Activated naive CD4-positive, alpha-beta T cell treated with anti-CD3 and anti-CD28 coated beads, Interleukin-2, amount 10 ng/mL, durations not matched to agents 7 days and 5 days (primary cell): Measurements from ENCODE around the gene GYS1.

Source experiments
- CTCF ChIA-PET: fragments of 350-600 bp; sonication (Branson Sonifier 250); formaldehyde crosslinking; loops from one replicate; lab custom pipeline; 2021; ENCODE audit warnings: antibody characterized with exemption; lab: Charles Lee
- DNase-seq: peaks from one replicate; pipeline ENCODE4 v3.0.0-alpha.2; 2020
- H3K27ac Mint-ChIP-seq: one replicate; pipeline ENCODE4 v1.8.0; 2021; ENCODE audit warnings: mild to moderate bottlenecking, moderate library complexity, mixed read lengths
- H3K27me3 Mint-ChIP-seq: one replicate; pipeline ENCODE4 v1.8.0; 2021; ENCODE audit warnings: mild to moderate bottlenecking, mixed read lengths
- H3K36me3 Mint-ChIP-seq: one replicate; pipeline ENCODE4 v1.8.0; 2021; ENCODE audit warnings: mixed read lengths
- H3K4me1 Mint-ChIP-seq: one replicate; pipeline ENCODE4 v1.8.0; 2021; ENCODE audit warnings: mixed read lengths
- H3K4me3 Mint-ChIP-seq: one replicate; pipeline ENCODE4 v1.8.0; 2021; ENCODE audit warnings: mild to moderate bottlenecking, moderate library complexity, mixed read lengths
- H3K9me3 Mint-ChIP-seq: one replicate; pipeline ENCODE4 v1.8.0; 2021; ENCODE audit warnings: mixed read lengths

Gene GYS1

GRCh38 chr19:48988860-48989259 lies 4.2 kb downstream of the GYS1 start:
- Mint-ChIP-seq H3K27ac (no peak overlapping the region), H3K4me1 (peaks cover 24% of the 10 kb centered on the region), H3K36me3 (peaks cover 23% of the 10 kb centered on the region), H3K9me3 (no peaks in the 10 kb centered on the region), H3K4me3 (no peak overlapping the region), H3K27me3 (no peaks in the 10 kb centered on the region)
- CTCF ChIA-PET = interaction anchor here (0.7 to 1.0 kb wide), 2 partner anchors 18 to 351 kb away, joined by 3 read pairs; no protein-coding TSS in a partner anchor
- no peak for DNase-seq

DNA sequence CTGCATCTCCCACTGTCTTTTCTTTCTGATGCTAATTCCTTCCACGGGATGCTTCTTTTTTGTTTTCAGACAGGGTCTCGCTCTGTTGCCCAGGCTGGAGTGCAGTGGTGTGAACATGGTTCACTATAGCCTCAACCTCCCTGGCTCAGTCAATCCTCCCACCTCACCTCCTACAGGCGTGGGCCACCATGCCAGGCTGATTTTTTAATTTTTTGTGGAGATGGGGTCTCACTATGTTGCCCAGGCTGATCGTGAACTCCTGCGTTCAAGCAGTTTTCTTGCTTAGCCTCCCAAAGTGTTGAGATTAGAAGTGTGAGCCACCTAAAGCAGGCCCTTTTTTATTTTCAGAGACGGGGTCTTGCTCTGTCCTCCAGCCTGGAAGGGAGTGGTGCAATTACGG lies 4.8 kb downstream of the GYS1 start:
- Mint-ChIP-seq H3K4me3 (no peak overlapping the region), H3K4me1 (peaks cover 21% of the 10 kb centered on the region), H3K9me3 (no peaks in the 10 kb centered on the region), H3K27me3 (no peaks in the 10 kb centered on the region), H3K36me3 (peaks cover 25% of the 10 kb centered on the region), H3K27ac (peak overlapping the region; percentile 19)
- CTCF ChIA-PET = interaction anchor here (0.7 to 1.0 kb wide), 2 partner anchors 18 to 350 kb away, joined by 3 read pairs; no protein-coding TSS in a partner anchor
- DNase-seq = no peak

- no peak for DNase-seq
- Mint-ChIP-seq H3K27me3 (no peaks in the 10 kb centered on the region), H3K36me3 (peaks cover 31% of the 10 kb centered on the region), H3K4me3 (no peak overlapping the region), H3K9me3 (no peaks in the 10 kb centered on the region), H3K27ac (no peak overlapping the region), H3K4me1 (peaks cover 19% of the 10 kb centered on the region)
- CTCF ChIA-PET = no interaction called here
Measured at GRCh38 chr19:48987323-48987722, 5.8 kb downstream of the GYS1 start.

DNA sequence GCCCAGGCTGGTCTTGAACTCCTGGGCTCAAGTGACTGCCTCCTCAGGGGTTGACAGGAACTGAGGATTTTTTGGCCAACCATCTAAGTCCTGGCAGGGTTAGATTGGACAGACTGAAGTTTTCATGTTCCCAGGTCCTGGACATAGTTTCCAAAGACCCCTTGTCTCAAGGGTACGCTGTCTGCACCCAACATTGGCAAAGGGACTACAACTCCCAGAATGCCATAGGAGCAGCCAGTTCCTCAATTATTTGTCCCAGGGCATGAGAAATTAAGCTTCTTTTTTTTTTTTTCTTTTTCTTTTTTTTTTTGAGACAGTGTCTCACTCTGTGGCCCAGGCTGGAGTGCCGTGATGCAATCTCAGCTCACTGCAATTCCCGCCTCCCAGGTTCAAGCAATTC lies 6.9 kb downstream of the GYS1 start:
- Mint-ChIP-seq H3K36me3 (peaks cover 40% of the 10 kb centered on the region), H3K27me3 (no peaks in the 10 kb centered on the region), H3K27ac (no peak overlapping the region), H3K9me3 (no peaks in the 10 kb centered on the region), H3K4me3 (no peak overlapping the region), H3K4me1 (peaks cover 10% of the 10 kb centered on the region)
- no peak for DNase-seq
- CTCF ChIA-PET = interaction anchor here (0.8 kb wide), 1 partner anchor 16 kb away, joined by 3 read pairs; no protein-coding TSS in a partner anchor

- H3K27me3 Mint-ChIP-seq = no peaks in the 10 kb centered on the region
- H3K36me3 Mint-ChIP-seq = peaks cover 36% of the 10 kb centered on the region
- CTCF ChIA-PET = no interaction called here
- H3K27ac Mint-ChIP-seq = no peak overlapping the region
- DNase-seq = no peak
- no peaks in the 10 kb centered on the region for H3K9me3 Mint-ChIP-seq
- H3K4me3 Mint-ChIP-seq = no peak overlapping the region
- peaks cover 5% of the 10 kb centered on the region for H3K4me1 Mint-ChIP-seq
Measured at GRCh38 chr19:48985711-48986110, 7.4 kb downstream of the GYS1 start.

GRCh38 chr19:48982280-48982679 lies 10.8 kb downstream of the GYS1 start:
- Mint-ChIP-seq H3K27me3 (no peaks in the 10 kb centered on the region), H3K4me3 (no peak overlapping the region), H3K4me1 (peaks cover 3% of the 10 kb centered on the region), H3K9me3 (no peaks in the 10 kb centered on the region), H3K36me3 (peaks cover 37% of the 10 kb centered on the region), H3K27ac (no peak overlapping the region)
- CTCF ChIA-PET = no interaction called here
- DNase-seq = no peak

- Mint-ChIP-seq H3K4me3 (no peak overlapping the region), H3K27me3 (no peaks in the 10 kb centered on the region), H3K27ac (no peak overlapping the region), H3K4me1 (peaks cover 3% of the 10 kb centered on the region), H3K9me3 (no peaks in the 10 kb centered on the region), H3K36me3 (peaks cover 33% of the 10 kb centered on the region)
- CTCF ChIA-PET = interaction anchor here (0.9 to 1.9 kb wide), 4 partner anchors 13 to 188 kb away, joined by 3 to 9 read pairs (median 4); partner anchors contain the start of genes GYS1 and RUVBL2
- DNase-seq = no peak
Measured at GRCh38 chr19:48977061-48977460, 16.0 kb downstream of the GYS1 start.

- Mint-ChIP-seq H3K27me3 (no peaks in the 10 kb centered on the region), H3K4me1 (peaks cover 3% of the 10 kb centered on the region), H3K4me3 (no peak overlapping the region), H3K27ac (no peak overlapping the region), H3K36me3 (peaks cover 26% of the 10 kb centered on the region), H3K9me3 (no peaks in the 10 kb centered on the region)
- peak; percentile 63 for DNase-seq
- CTCF ChIA-PET = interaction anchor here (0.9 to 1.9 kb wide), 2 partner anchors 17 to 188 kb away, joined by 3 to 9 read pairs; partner anchors contain the start of genes GYS1 and RUVBL2
Measured at GRCh38 chr19:48975947-48976847, 16.9 kb downstream of the GYS1 start.

DNA sequence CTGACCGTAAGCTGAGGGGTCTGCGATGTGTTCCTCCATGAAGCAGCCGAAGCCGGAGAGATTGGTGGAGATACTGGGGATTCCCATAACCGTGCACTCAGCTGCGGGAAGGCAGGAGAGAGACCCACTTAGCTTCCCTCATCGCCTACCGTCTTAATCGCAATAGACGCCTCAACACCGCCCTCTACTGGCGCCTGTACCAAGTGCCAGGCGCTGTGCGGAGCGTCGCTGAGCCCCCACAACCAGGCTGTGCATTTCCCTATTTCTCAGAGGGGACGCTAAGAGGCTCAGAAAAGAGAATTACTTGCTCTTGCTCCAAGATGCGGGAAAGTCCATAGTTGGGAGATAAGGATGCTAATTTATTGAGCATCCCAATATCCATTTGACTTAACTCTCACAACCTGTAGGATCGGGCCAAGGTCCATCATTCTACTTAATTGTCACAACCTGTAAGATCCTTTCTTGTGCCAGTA lies 22.1 kb downstream of the GYS1 start:
- Mint-ChIP-seq H3K36me3 (peaks cover 33% of the 10 kb centered on the region), H3K27me3 (no peaks in the 10 kb centered on the region), H3K9me3 (no peaks in the 10 kb centered on the region), H3K4me1 (peaks cover 23% of the 10 kb centered on the region), H3K4me3 (no peak overlapping the region), H3K27ac (no peak overlapping the region)
- peak; percentile 88 for DNase-seq
- CTCF ChIA-PET = interaction anchor here (0.5 to 2.7 kb wide), 31 partner anchors 9 to 295 kb away, joined by 3 to 22 read pairs (median 4); partner anchors contain the start of genes BAX, BCAT2, DHDH and GYS1

DNA sequence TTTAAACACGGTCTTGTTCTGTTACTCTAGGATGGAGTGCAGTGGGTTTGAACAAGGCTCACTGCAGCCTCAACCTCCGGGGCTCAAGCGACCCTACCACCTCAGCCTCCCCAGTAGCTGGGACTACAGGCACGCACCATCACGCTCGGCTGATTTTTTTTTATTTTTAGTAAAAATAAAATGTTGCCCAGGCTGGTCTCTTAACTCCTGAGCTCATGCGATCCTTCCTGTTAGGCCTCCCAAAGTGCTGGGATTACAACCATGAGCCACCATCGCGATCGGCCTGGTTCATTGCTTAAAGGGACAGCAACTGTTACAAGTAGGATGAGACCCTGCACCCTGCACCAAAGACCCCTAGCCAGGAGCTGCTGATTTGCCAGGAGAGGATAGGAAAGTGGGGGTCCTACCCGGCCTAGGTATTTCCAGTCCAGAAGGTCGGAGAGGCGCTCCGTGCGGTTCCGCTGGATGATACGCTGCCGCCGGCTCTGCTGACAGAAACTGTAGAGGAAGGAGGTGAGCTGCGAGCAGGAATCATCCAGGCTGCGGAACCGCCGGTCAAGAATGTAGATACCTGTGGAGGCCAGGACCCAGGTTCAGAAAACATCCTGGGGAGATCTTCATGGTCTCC lies 22.9 kb downstream of the GYS1 start:
- Mint-ChIP-seq H3K27me3 (no peaks in the 10 kb centered on the region), H3K4me1 (peaks cover 28% of the 10 kb centered on the region), H3K36me3 (peaks cover 38% of the 10 kb centered on the region), H3K4me3 (no peak overlapping the region), H3K27ac (no peak overlapping the region), H3K9me3 (no peaks in the 10 kb centered on the region)
- no peak for DNase-seq
- CTCF ChIA-PET = interaction anchor here (0.5 to 2.7 kb wide), 31 partner anchors 8 to 295 kb away, joined by 3 to 22 read pairs (median 4); partner anchors contain the start of genes BAX, BCAT2, DHDH and GYS1

DNA sequence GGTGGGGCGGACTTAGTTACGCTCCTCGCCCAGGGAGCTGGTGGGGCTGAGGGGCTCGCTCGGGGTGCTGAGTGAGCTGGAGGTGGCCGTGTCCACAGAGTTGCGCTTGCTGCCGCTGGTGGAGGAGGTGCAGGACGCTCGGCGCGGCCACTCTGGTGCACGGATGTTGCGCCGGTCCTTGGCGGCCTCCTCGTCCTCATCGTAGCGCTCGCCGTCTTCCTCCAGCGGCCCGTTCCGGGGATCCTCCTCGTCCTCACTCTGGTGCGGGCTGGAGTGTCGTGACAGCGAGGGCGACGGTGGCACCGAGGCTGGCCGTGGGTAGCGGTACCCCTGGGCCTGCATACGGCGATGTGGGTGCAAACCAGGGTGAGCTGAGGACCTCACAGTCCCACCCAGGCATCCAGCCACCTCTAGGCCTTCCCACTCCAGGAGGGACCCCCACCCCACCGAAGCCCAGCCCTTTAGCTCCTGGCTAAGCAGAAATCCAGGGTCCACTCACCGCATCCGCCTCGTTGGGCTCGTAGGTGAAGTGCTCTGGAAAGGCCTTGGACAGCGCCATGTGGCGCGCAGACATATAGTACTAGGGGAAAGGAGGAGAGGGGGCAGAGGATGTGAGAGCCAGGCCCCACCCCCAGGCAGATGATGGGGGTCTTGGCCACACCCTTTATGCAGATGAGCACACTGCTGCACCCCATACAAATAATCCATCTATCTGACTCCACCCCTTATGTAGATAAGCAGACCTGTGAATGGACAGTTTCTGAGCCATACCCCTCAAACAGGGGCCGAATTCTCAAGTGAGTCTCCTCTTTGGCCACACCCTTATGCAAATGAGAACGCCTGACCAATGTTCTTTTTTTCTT lies 23.6 kb downstream of the GYS1 start:
- Mint-ChIP-seq H3K27ac (peak overlapping the region; percentile 33), H3K27me3 (no peaks in the 10 kb centered on the region), H3K4me3 (no peak overlapping the region), H3K36me3 (peaks cover 38% of the 10 kb centered on the region), H3K4me1 (peaks cover 31% of the 10 kb centered on the region), H3K9me3 (no peaks in the 10 kb centered on the region)
- DNase-seq = no peak
- CTCF ChIA-PET = interaction anchor here (0.6 to 2.7 kb wide), 14 partner anchors 18 to 294 kb away, joined by 3 to 22 read pairs (median 6); partner anchors contain the start of genes DHDH, GYS1, PPP1R15A and RUVBL2

GRCh38 chr19:48968813-48969218 lies 24.3 kb downstream of the GYS1 start:
- CTCF ChIA-PET = no interaction called here
- Mint-ChIP-seq H3K4me3 (no peak overlapping the region), H3K27ac (no peak overlapping the region), H3K9me3 (no peaks in the 10 kb centered on the region), H3K27me3 (no peaks in the 10 kb centered on the region), H3K36me3 (peaks cover 39% of the 10 kb centered on the region), H3K4me1 (peaks cover 38% of the 10 kb centered on the region)
- DNase-seq = no peak

GRCh38 chr19:48968179-48968661 lies 24.9 kb downstream of the GYS1 start:
- Mint-ChIP-seq H3K27ac (no peak overlapping the region), H3K4me1 (peaks cover 44% of the 10 kb centered on the region), H3K36me3 (peaks cover 39% of the 10 kb centered on the region), H3K27me3 (no peaks in the 10 kb centered on the region), H3K9me3 (no peaks in the 10 kb centered on the region), H3K4me3 (no peak overlapping the region)
- CTCF ChIA-PET = interaction anchor here (1.3 to 1.8 kb wide), 4 partner anchors 24 to 180 kb away, joined by 3 to 9 read pairs (median 6); no protein-coding TSS in a partner anchor
- DNase-seq = no peak
